Measurements from ENCODE around the gene NLRP6. TPM values are rescaled to one million over a fixed set of nuclear protein-coding genes. Genes with fewer than 3 reads are reported as not detected.
"Not testable (repeated sequence)": the region's sequence is repeated elsewhere in the genome, so short reads cannot be mapped to it uniquely, and the experiment has no call there.

Gene NLRP6
- polyA plus RNA-seq, 4 donors, result 42.2 to 81.5 (median 58.7) TPM

- H3K27ac ChIP-seq (ENCODE audit: low read depth in 1 of 3, low read length in 2 of 3), result peak within 1 kb of the TSS; percentile 85 to 100 (median 99)
- peak within 1 kb of the TSS; percentile 88 to 100 (median 94) for H3K4me3 ChIP-seq (ENCODE audit: low read depth in 1 of 3, low read length in 3 of 3)
- FAIRE-seq (no peak), DNase-seq (peak; percentile 78 to 93)
- WGBS, 3 donors, result 1 to 2% (median 1%) methylated on average over 62 of the region's 62 CpGs
- peaks cover 2 to 22% (median 2%) of the 10 kb centered on the region in 3 donors for H3K4me1 ChIP-seq (ENCODE audit: control insufficient read depth in 3 of 3, insufficient read depth in 2 of 3, low read depth in 1 of 3, low read length in 2 of 3)
- no peaks in the 10 kb centered on the region for H3K27me3 ChIP-seq (ENCODE audit: control insufficient read depth in 3 of 3, insufficient read depth in 3 of 3, low read length in 3 of 3)
- no peaks in the 10 kb centered on the region for H3K9me3 ChIP-seq (ENCODE audit: control insufficient read depth in 2 of 2, insufficient read depth in 1 of 2, low read depth in 1 of 2, low read length in 1 of 2)
- H3K36me3 ChIP-seq (ENCODE audit: control insufficient read depth in 3 of 3, insufficient read depth in 2 of 3, low read depth in 1 of 3, low read length in 3 of 3), result peaks cover 0 to 25% (median 2%) of the 10 kb centered on the region in 3 donors
These were observed 41.1 kb upstream of the NLRP6 start, which contains the start of gene PSMD13 for GRCh38 chr11:236774-237767. Gene PSMD13 (plus strand): TSS chr11:236976. CDS start chr11:237050, 74 bp downstream.

- not testable (repeated sequence) for H3K9me3 ChIP-seq (ENCODE audit: control insufficient read depth in 2 of 2, insufficient read depth in 1 of 2, low read depth in 1 of 2, low read length in 1 of 2); H3K27me3 ChIP-seq (ENCODE audit: control insufficient read depth in 3 of 3, insufficient read depth in 3 of 3, low read length in 3 of 3); FAIRE-seq; DNase-seq; H3K4me3 ChIP-seq (ENCODE audit: low read depth in 1 of 3, low read length in 3 of 3); H3K27ac ChIP-seq (ENCODE audit: low read depth in 1 of 3, low read length in 2 of 3)
- 71 to 83% (median 81%) methylated on average over 7 of the region's 7 CpGs for WGBS, 3 donors
- Histone ChIP-seq H3K4me1 (ENCODE audit: control insufficient read depth in 3 of 3, insufficient read depth in 2 of 3, low read depth in 1 of 3, low read length in 2 of 3) (peaks cover 2 to 22% (median 2%) of the 10 kb centered on the region in 3 donors), H3K36me3 (ENCODE audit: control insufficient read depth in 3 of 3, insufficient read depth in 2 of 3, low read depth in 1 of 3, low read length in 3 of 3) (peaks cover 0 to 19% (median 2%) of the 10 kb centered on the region in 3 donors)
These were observed 39.9 kb upstream of the NLRP6 start for GRCh38 chr11:238346-238745.

DNA sequence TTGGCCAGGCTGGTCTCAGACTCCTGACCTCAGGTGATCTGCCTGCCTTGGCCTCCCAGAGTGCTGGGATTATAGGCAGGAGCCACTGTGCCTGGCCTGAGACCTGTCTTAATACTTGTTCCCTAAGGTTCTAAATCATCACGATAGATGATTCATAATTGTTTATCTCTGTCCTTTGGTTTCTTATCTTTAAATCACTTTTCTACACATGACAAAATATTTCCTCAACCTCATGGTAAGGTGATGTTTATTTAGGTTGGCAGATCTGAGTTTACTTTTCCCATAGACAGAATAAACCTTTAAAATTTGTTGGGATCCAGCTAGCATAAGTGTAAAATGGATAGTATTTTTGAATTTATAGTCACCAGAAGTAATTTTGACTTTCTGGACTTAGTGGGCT, 37.9 kb upstream of the NLRP6 start:
- no peak for FAIRE-seq
- no peaks in the 10 kb centered on the region for H3K9me3 ChIP-seq (ENCODE audit: control insufficient read depth in 2 of 2, insufficient read depth in 1 of 2, low read depth in 1 of 2, low read length in 1 of 2)

DNA sequence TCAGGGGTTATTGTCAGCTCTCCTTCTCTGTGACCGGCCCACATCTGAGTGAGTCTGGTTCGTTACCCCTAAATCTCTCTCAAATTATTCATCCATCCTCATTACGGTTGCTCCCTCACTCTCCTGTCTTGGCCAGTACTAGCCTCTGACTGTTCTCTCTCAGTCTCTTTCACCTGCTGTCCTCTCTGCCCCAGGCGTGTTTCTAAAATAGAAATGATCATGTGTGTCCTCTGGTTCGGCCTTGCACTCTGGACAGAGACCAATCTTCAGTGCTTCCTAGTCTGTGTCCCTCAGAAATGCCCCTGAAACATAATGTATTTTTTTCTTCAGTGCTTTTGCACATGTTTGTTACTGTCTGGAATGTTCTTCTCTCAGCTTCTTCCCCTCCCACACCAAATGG, 36.6 kb upstream of the NLRP6 start:
- Histone ChIP-seq H3K27ac (ENCODE audit: low read depth in 1 of 3, low read length in 2 of 3) (no peak overlapping the region), H3K9me3 (ENCODE audit: control insufficient read depth in 2 of 2, insufficient read depth in 1 of 2, low read depth in 1 of 2, low read length in 1 of 2) (no peaks in the 10 kb centered on the region), H3K36me3 (ENCODE audit: control insufficient read depth in 3 of 3, insufficient read depth in 2 of 3, low read depth in 1 of 3, low read length in 3 of 3) (peaks cover 8 to 37% (median 11%) of the 10 kb centered on the region in 3 donors), H3K4me3 (ENCODE audit: low read depth in 1 of 3, low read length in 3 of 3) (no peak overlapping the region), H3K27me3 (ENCODE audit: control insufficient read depth in 3 of 3, insufficient read depth in 3 of 3, low read length in 3 of 3) (no peaks in the 10 kb centered on the region), H3K4me1 (ENCODE audit: control insufficient read depth in 3 of 3, insufficient read depth in 2 of 3, low read depth in 1 of 3, low read length in 2 of 3) (peaks cover 0 to 11% (median 2%) of the 10 kb centered on the region in 3 donors)
- DNase-seq (no peak), FAIRE-seq (no peak)
- 94 to 95% (median 95%) methylated on average over 5 of the region's 5 CpGs for WGBS, 3 donors

More for the DNA sequence above, 37.9 kb upstream of the NLRP6 start:
- no peak for DNase-seq
- Histone ChIP-seq H3K27me3 (ENCODE audit: control insufficient read depth in 3 of 3, insufficient read depth in 3 of 3, low read length in 3 of 3) (no peaks in the 10 kb centered on the region), H3K4me1 (ENCODE audit: control insufficient read depth in 3 of 3, insufficient read depth in 2 of 3, low read depth in 1 of 3, low read length in 2 of 3) (peaks cover 0 to 13% (median 2%) of the 10 kb centered on the region in 3 donors), H3K4me3 (ENCODE audit: low read depth in 1 of 3, low read length in 3 of 3) (no peak overlapping the region), H3K27ac (ENCODE audit: low read depth in 1 of 3, low read length in 2 of 3) (no peak overlapping the region), H3K36me3 (ENCODE audit: control insufficient read depth in 3 of 3, insufficient read depth in 2 of 3, low read depth in 1 of 3, low read length in 3 of 3) (peaks cover 5 to 27% (median 6%) of the 10 kb centered on the region in 3 donors)
- 47 to 66% (median 50%) methylated on average over 1 of the region's 1 CpG for WGBS, 3 donors

DNA sequence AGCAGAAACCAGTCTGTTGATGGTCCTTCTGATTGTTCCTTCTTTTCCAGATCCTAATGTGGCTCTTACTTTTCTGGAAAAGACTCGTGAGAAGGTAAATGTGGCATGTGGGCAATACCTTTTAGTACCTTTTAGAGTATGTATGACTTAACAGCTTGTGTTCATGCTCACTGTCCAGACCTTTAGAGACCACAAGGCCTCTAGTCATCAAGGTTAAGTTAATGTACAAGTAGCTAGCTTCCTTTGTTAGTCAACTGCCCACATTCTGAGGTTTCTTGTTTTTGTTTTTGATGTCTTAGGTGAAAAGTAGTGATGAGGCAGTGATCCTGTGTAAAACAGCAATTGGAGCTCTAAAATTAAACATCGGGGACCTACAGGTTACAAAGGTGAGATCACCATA, 33.8 kb upstream of the NLRP6 start:
- no peak overlapping the region for H3K27ac ChIP-seq (ENCODE audit: low read depth in 1 of 3, low read length in 2 of 3)
- WGBS, 3 donors, result 79 to 93% (median 92%) methylated on average over 2 of the region's 2 CpGs
- FAIRE-seq (no peak), DNase-seq (no peak)
- no peaks in the 10 kb centered on the region for H3K4me1 ChIP-seq (ENCODE audit: control insufficient read depth in 3 of 3, insufficient read depth in 2 of 3, low read depth in 1 of 3, low read length in 2 of 3)
- H3K4me3 ChIP-seq (ENCODE audit: low read depth in 1 of 3, low read length in 3 of 3), result no peak overlapping the region
- peaks cover 14 to 54% (median 20%) of the 10 kb centered on the region in 3 donors for H3K36me3 ChIP-seq (ENCODE audit: control insufficient read depth in 3 of 3, insufficient read depth in 2 of 3, low read depth in 1 of 3, low read length in 3 of 3)
- H3K9me3 ChIP-seq (ENCODE audit: control insufficient read depth in 2 of 2, insufficient read depth in 1 of 2, low read depth in 1 of 2, low read length in 1 of 2), result no peaks in the 10 kb centered on the region
- H3K27me3 ChIP-seq (ENCODE audit: control insufficient read depth in 3 of 3, insufficient read depth in 3 of 3, low read length in 3 of 3), result no peaks in the 10 kb centered on the region

DNA sequence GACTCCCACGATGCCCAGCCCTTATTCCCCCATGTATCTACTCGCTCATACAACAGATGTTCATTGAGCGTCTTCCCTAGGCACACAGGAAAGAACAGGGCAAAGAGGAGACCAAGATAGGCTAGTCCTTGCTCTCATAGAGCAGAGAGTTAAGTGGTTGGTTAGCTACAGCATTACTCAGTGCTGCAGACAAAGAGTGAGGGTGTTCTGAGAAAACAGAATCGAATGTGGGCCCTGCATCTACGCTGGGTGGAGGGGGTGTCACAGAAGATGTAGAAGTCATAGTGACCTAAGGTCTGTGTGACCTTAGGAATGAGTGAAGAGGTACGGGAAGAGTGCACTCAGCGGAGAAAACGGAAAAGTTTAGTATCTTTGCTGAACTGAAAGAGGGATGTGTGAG, 29.1 kb upstream of the NLRP6 start:
- H3K4me1 ChIP-seq (ENCODE audit: control insufficient read depth in 3 of 3, insufficient read depth in 2 of 3, low read depth in 1 of 3, low read length in 2 of 3), result no peaks in the 10 kb centered on the region
- H3K4me3 ChIP-seq (ENCODE audit: low read depth in 1 of 3, low read length in 3 of 3), result no peak overlapping the region
- DNase-seq (no peak), FAIRE-seq (no peak)
- no peaks in the 10 kb centered on the region for H3K9me3 ChIP-seq (ENCODE audit: control insufficient read depth in 2 of 2, insufficient read depth in 1 of 2, low read depth in 1 of 2, low read length in 1 of 2)
- no peak overlapping the region for H3K27ac ChIP-seq (ENCODE audit: low read depth in 1 of 3, low read length in 2 of 3)
- H3K27me3 ChIP-seq (ENCODE audit: control insufficient read depth in 3 of 3, insufficient read depth in 3 of 3, low read length in 3 of 3), result no peaks in the 10 kb centered on the region
- peaks cover 11 to 67% (median 26%) of the 10 kb centered on the region in 3 donors for H3K36me3 ChIP-seq (ENCODE audit: control insufficient read depth in 3 of 3, insufficient read depth in 2 of 3, low read depth in 1 of 3, low read length in 3 of 3)
- WGBS, 3 donors, result 78 to 82% (median 79%) methylated on average over 8 of the region's 8 CpGs

DNA sequence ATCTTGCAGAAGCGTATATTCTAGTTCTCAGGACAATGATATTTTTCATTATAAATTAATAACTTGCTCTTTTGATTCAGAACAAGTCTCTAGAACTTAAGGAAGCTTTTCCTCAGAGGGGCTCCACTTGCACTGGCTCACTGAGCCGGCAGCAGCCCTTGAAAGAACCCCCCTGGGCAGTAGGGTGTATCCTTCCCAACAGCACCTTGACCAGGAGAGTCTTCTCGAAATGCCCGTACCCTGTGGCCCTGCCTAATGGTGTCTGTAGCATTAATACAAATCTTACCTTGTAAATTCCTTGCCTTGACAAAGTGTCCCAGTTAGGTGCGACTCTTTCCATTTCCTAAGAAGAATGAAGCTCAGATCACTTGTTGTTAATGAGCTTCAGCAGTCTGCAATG, 27.9 kb upstream of the NLRP6 start:
- Histone ChIP-seq H3K27me3 (ENCODE audit: control insufficient read depth in 3 of 3, insufficient read depth in 3 of 3, low read length in 3 of 3) (no peaks in the 10 kb centered on the region), H3K27ac (ENCODE audit: low read depth in 1 of 3, low read length in 2 of 3) (no peak overlapping the region), H3K4me3 (ENCODE audit: low read depth in 1 of 3, low read length in 3 of 3) (no peak overlapping the region), H3K36me3 (ENCODE audit: control insufficient read depth in 3 of 3, insufficient read depth in 2 of 3, low read depth in 1 of 3, low read length in 3 of 3) (peaks cover 11 to 61% (median 22%) of the 10 kb centered on the region in 3 donors), H3K9me3 (ENCODE audit: control insufficient read depth in 2 of 2, insufficient read depth in 1 of 2, low read depth in 1 of 2, low read length in 1 of 2) (no peaks in the 10 kb centered on the region), H3K4me1 (ENCODE audit: control insufficient read depth in 3 of 3, insufficient read depth in 2 of 3, low read depth in 1 of 3, low read length in 2 of 3) (no peaks in the 10 kb centered on the region)
- no peak for FAIRE-seq
- WGBS, 3 donors, result 83 to 86% (median 85%) methylated on average over 5 of the region's 5 CpGs
- no peak for DNase-seq

DNA sequence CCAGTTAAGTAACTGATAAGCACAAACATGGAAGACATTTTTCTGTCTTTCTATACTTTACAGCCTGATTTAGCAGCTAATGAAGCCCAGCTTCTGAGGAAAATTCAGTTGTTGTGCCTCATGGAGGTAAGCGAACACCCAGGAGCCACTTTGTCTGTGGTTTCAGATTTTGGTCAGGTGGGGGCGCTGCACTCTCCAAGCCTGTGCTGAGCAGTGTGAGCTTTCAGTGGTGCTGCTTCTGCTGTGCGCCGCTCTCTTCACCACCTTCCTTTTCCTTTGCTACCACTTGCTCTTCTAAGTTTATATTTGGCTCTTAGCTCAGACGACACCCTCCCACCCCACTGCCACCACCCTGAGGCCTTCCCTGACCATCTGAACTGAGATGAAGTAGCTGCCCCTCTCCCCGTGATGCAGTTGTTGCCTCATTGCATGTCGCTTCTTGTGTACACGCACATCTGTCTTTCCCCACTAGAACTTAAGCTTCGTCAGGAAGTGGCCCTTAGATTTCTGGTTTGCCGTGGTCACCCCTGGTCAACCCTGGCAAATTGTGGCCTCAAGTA, 27.4 kb upstream of the NLRP6 start:
- peaks cover 11 to 57% (median 20%) of the 10 kb centered on the region in 3 donors for H3K36me3 ChIP-seq (ENCODE audit: control insufficient read depth in 3 of 3, insufficient read depth in 2 of 3, low read depth in 1 of 3, low read length in 3 of 3)
- FAIRE-seq, result no peak

More for the DNA sequence above, 27.4 kb upstream of the NLRP6 start:
- peak; percentile 70 to 77 for DNase-seq
- Histone ChIP-seq H3K27me3 (ENCODE audit: control insufficient read depth in 3 of 3, insufficient read depth in 3 of 3, low read length in 3 of 3) (no peaks in the 10 kb centered on the region), H3K4me1 (ENCODE audit: control insufficient read depth in 3 of 3, insufficient read depth in 2 of 3, low read depth in 1 of 3, low read length in 2 of 3) (no peaks in the 10 kb centered on the region), H3K9me3 (ENCODE audit: control insufficient read depth in 2 of 2, insufficient read depth in 1 of 2, low read depth in 1 of 2, low read length in 1 of 2) (no peaks in the 10 kb centered on the region), H3K4me3 (ENCODE audit: low read depth in 1 of 3, low read length in 3 of 3) (no peak overlapping the region), H3K27ac (ENCODE audit: low read depth in 1 of 3, low read length in 2 of 3) (peak overlapping the region in 1 of 3 donors; percentile 18)
- WGBS, 3 donors, result 64 to 78% (median 70%) methylated on average over 10 of the region's 10 CpGs

Data from small intestine (tissue), 7 donors.